Posterior cingulate gyrus (tissue), 11 donors: ENCODE measurements around the gene TNFRSF1A.
"Not testable (repeated sequence)": the region's sequence is repeated elsewhere in the genome, so short reads cannot be mapped to it uniquely, and the experiment has no call there.

Source experiments
- DNase-seq, 10 donors: peaks; one replicate each; pipeline versions ENCODE4 v3.0.0 to v3.0.0-alpha.2; 2020 to 2021; ENCODE audit warnings: mixed read lengths in 3 of 10
- intact Hi-C: fragments of 100-400 bp; cut with DNase I; formaldehyde crosslinking; loops from one replicate; pipeline ENCODE4 v1.15.1; 2023

Gene TNFRSF1A

GRCh38 chr12:6313326-6313940 lies 28.4 kb downstream of the TNFRSF1A start:
- peak in 3 of 10 donors; percentile 49 to 74 (median 54) for DNase-seq
- intact Hi-C loops, result no loop called here

- intact Hi-C loops, result no loop called here
- DNase-seq, result peak in 3 of 10 donors; percentile 30 to 61 (median 52)
These were observed 29.1 kb downstream of the TNFRSF1A start for GRCh38 chr12:6312529-6313325.

GRCh38 chr12:6311822-6312528 lies 29.9 kb downstream of the TNFRSF1A start:
- intact Hi-C loops, result no loop called here
- peak in 3 of 10 donors; percentile 10 to 56 (median 46) for DNase-seq

GRCh38 chr12:6310771-6311610 lies 30.9 kb downstream of the TNFRSF1A start:
- peak in 3 of 10 donors; percentile 39 to 57 (median 50) for DNase-seq
- intact Hi-C loops, result no loop called here

- peak in 3 of 10 donors; percentile 14 to 86 (median 59) for DNase-seq
These were observed 34.3 kb downstream of the TNFRSF1A start for GRCh38 chr12:6307529-6307928.

GRCh38 chr12:6306599-6307220 lies 35.2 kb downstream of the TNFRSF1A start:
- peak in 3 of 10 donors; percentile 37 to 40 (median 40) for DNase-seq
- intact Hi-C loops, result no loop called here

More at GRCh38 chr12:6307529-6307928, 34.3 kb downstream of the TNFRSF1A start:
- intact Hi-C loops, result no loop called here

- intact Hi-C loops, result no loop called here
- no peak for DNase-seq
These were observed 35.7 kb downstream of the TNFRSF1A start for GRCh38 chr12:6306151-6306550.

GRCh38 chr12:6303071-6303470 lies 38.8 kb downstream of the TNFRSF1A start:
- intact Hi-C loops, result no loop called here
- DNase-seq, result no peak

GRCh38 chr12:6302621-6303020 lies 39.3 kb downstream of the TNFRSF1A start:
- peak in 3 of 10 donors; percentile 5 to 14 (median 11) for DNase-seq
- intact Hi-C loops, result no loop called here

GRCh38 chr12:6301721-6302120 lies 40.2 kb downstream of the TNFRSF1A start:
- peak in 2 of 10 donors; percentile 5 to 20 for DNase-seq
- intact Hi-C loops, result no loop called here

GRCh38 chr12:6297170-6297569 lies 44.7 kb downstream of the TNFRSF1A start:
- peak in 3 of 10 donors; percentile 15 to 37 (median 18) for DNase-seq
- intact Hi-C loops, result no loop called here

GRCh38 chr12:6295094-6295811 lies 46.6 kb downstream of the TNFRSF1A start:
- intact Hi-C loops, result no loop called here
- peak in 2 of 10 donors; percentile 3 to 4 for DNase-seq

- intact Hi-C loops, result no loop called here
- DNase-seq, result peak in 2 of 10 donors; percentile 6 to 16
These were observed 47.5 kb downstream of the TNFRSF1A start for GRCh38 chr12:6294156-6295093.

GRCh38 chr12:6292606-6293005 lies 49.3 kb downstream of the TNFRSF1A start:
- DNase-seq, result no peak

GRCh38 chr12:6289906-6290305 lies 52.0 kb downstream of the TNFRSF1A start:
- intact Hi-C loops, result not testable (repeated sequence)
- peak in 3 of 10 donors; percentile 1 to 59 (median 59) for DNase-seq

More at GRCh38 chr12:6292606-6293005, 49.3 kb downstream of the TNFRSF1A start:
- intact Hi-C loops, result no loop called here

- peak in 3 of 10 donors; percentile 7 to 31 (median 11) for DNase-seq
- intact Hi-C loops, result not testable (repeated sequence)
These were observed 52.8 kb downstream of the TNFRSF1A start for GRCh38 chr12:6289081-6289480.

GRCh38 chr12:6288235-6288634 lies 53.6 kb downstream of the TNFRSF1A start:
- intact Hi-C loops, result no loop called here
- peak in 2 of 10 donors; percentile 12 to 16 for DNase-seq
